Glutamatergic neuron (in vitro differentiated cells): ENCODE measurements around the gene MPP3. TPM values are rescaled to one million over a fixed set of nuclear protein-coding genes. Genes with fewer than 3 reads are reported as not detected.

Source experiments
- DNase-seq: peaks from one replicate; pipeline ENCODE4 v3.0.0; 2022
- H3K27ac Mint-ChIP-seq: one replicate; pipeline ENCODE4 v1.8.0; 2020; ENCODE audit warnings: mild to moderate bottlenecking, mixed read lengths, inconsistent platforms; ENCODE audit not compliant: unreplicated experiment
- H3K27me3 Mint-ChIP-seq: one replicate; pipeline ENCODE4 v1.8.0; 2020; ENCODE audit warnings: mild to moderate bottlenecking, moderate library complexity, mixed read lengths, inconsistent platforms; ENCODE audit not compliant: unreplicated experiment
- H3K36me3 Mint-ChIP-seq: one replicate; pipeline ENCODE4 v1.8.0; 2020; ENCODE audit warnings: mild to moderate bottlenecking, mixed read lengths, inconsistent platforms; ENCODE audit not compliant: unreplicated experiment
- H3K4me1 Mint-ChIP-seq: one replicate; pipeline ENCODE4 v1.8.0; 2020; ENCODE audit warnings: mild to moderate bottlenecking, low read depth, mixed read lengths, inconsistent platforms; ENCODE audit not compliant: unreplicated experiment
- H3K4me3 Mint-ChIP-seq: one replicate; pipeline ENCODE4 v1.8.0; 2020; ENCODE audit warnings: mild to moderate bottlenecking, mixed read lengths, inconsistent platforms; ENCODE audit not compliant: unreplicated experiment
- H3K9me3 Mint-ChIP-seq: one replicate; pipeline ENCODE4 v1.8.0; 2020; ENCODE audit warnings: mild to moderate bottlenecking, moderate library complexity, mixed read lengths, inconsistent platforms; ENCODE audit not compliant: unreplicated experiment
- CTCF ChIP-seq: fragments of 200-600 bp; sonication (generic); IDR thresholded peaks from one replicate; pipeline ENCODE4 v1.5.0; 2021; ENCODE audit not compliant: partially characterized antibody, unreplicated experiment
- total RNA-seq: library from RNA; stranded (reverse); fragmentation: NEBNext Ultra II Directional; extraction: Animal tissue kit (Norgen Biotek cat#: 25700); gene quantifications from one replicate; pipeline ENCODE4 v1.2.1, GENCODE V29; 2021; ENCODE audit not compliant: unreplicated experiment

Gene MPP3
- total RNA-seq, 1 donor from 2014 or later: 22.9 TPM

- Mint-ChIP-seq H3K4me3 (peak within 1 kb of the TSS; percentile 88), H3K36me3 (no peaks in the 10 kb centered on the region), H3K27me3 (peaks cover 1% of the 10 kb centered on the region), H3K4me1 (peaks cover 12% of the 10 kb centered on the region), H3K9me3 (peaks cover 7% of the 10 kb centered on the region), H3K27ac (peak within 1 kb of the TSS; percentile 90)
- TF ChIP-seq CTCF: peak; percentile 10
- peak; percentile 95 for DNase-seq
Measured at GRCh38 chr17:43778337-43779144, 54.4 kb downstream of the MPP3 start, which contains the start of gene DUSP3. Gene DUSP3, minus strand, starts transcription at chr17:43778977. Its CDS starts 53 bp downstream, at chr17:43778924.

GRCh38 chr17:43774304-43775250, 58.4 kb downstream of the MPP3 start:
- Mint-ChIP-seq H3K9me3 (peaks cover 7% of the 10 kb centered on the region), H3K27me3 (no peaks in the 10 kb centered on the region), H3K4me3 (no peak overlapping the region), H3K36me3 (no peaks in the 10 kb centered on the region), H3K27ac (peak overlapping the region; percentile 46), H3K4me1 (peaks cover 3% of the 10 kb centered on the region)
- TF ChIP-seq CTCF: no peak
- no peak for DNase-seq

- peaks cover 6% of the 10 kb centered on the region for H3K9me3 Mint-ChIP-seq
Measured at GRCh38 chr17:43772877-43773648, 59.9 kb downstream of the MPP3 start.

GRCh38 chr17:43771463-43771862, 61.5 kb downstream of the MPP3 start:
- Mint-ChIP-seq H3K27me3 (no peaks in the 10 kb centered on the region), H3K4me1 (no peaks in the 10 kb centered on the region), H3K4me3 (no peak overlapping the region), H3K9me3 (peaks cover 2% of the 10 kb centered on the region), H3K27ac (no peak overlapping the region), H3K36me3 (no peaks in the 10 kb centered on the region)
- TF ChIP-seq CTCF: no peak
- DNase-seq: no peak

More at GRCh38 chr17:43772877-43773648, 59.9 kb downstream of the MPP3 start:
- TF ChIP-seq CTCF: no peak
- Mint-ChIP-seq H3K4me3 (no peak overlapping the region), H3K4me1 (no peaks in the 10 kb centered on the region), H3K27me3 (no peaks in the 10 kb centered on the region), H3K27ac (no peak overlapping the region), H3K36me3 (no peaks in the 10 kb centered on the region)
- no peak for DNase-seq
